Osteoblast (primary cell): ENCODE data around the gene CDK3. TPM values are rescaled to one million over a fixed set of nuclear protein-coding genes. Genes with fewer than 3 reads are reported as not detected.

Experiments
- DNase-seq: peaks from one replicate; pipeline ENCODE4 v3.0.0; 2011; ENCODE audit warnings: low spot score, mixed read lengths; ENCODE audit not compliant: insufficient read length; ENCODE audit errors: missing footprints
- H2AFZ ChIP-seq: 2 replicates; pipeline ENCODE4 v1.6.0; 2011; ENCODE audit warnings: mild to moderate bottlenecking, low read length
- H3K27ac ChIP-seq: 2 replicates; pipeline ENCODE4 v1.5.1; 2011; ENCODE audit warnings: mild to moderate bottlenecking, low read depth, low read length, moderate library complexity
- H3K27me3 ChIP-seq: 2 replicates; pipeline ENCODE4 v1.6.0; 2012; ENCODE audit warnings: mild to moderate bottlenecking, control low read depth, inconsistent platforms, low read length, moderate library complexity; ENCODE audit not compliant: insufficient read depth
- H3K36me3 ChIP-seq: 2 replicates; pipeline ENCODE4 v1.5.1; 2011; ENCODE audit warnings: mild to moderate bottlenecking, low read length, control low read depth, moderate library complexity; ENCODE audit not compliant: insufficient read depth
- H3K4me1 ChIP-seq: 2 replicates; pipeline ENCODE4 v1.5.1; 2011; ENCODE audit warnings: mild to moderate bottlenecking, low read length, control low read depth, moderate library complexity; ENCODE audit not compliant: insufficient read depth
- H3K4me2 ChIP-seq: 2 replicates; pipeline ENCODE4 v1.6.0; 2011; ENCODE audit warnings: mild to moderate bottlenecking, low read length; ENCODE audit not compliant: insufficient read depth
- H3K4me3 ChIP-seq: fragments of 200-600 bp; sonication (generic); 3 replicates; pipeline ENCODE4 v1.5.1; 2012; ENCODE audit warnings: mild to moderate bottlenecking, low read length, inconsistent platforms; ENCODE audit not compliant: insufficient read depth
- H3K79me2 ChIP-seq: 2 replicates; pipeline ENCODE4 v1.6.0; 2012; ENCODE audit warnings: mild to moderate bottlenecking, low read length, control low read depth, inconsistent platforms; ENCODE audit not compliant: insufficient read depth
- H3K9me3 ChIP-seq: 2 replicates; pipeline ENCODE4 v1.5.1; 2011; ENCODE audit warnings: low read depth, low read length, control low read depth
- H4K20me1 ChIP-seq: 2 replicates; pipeline ENCODE4 v1.6.0; 2012; ENCODE audit warnings: mild to moderate bottlenecking, low read length, control low read depth; ENCODE audit not compliant: insufficient read depth
- total RNA-seq: library from RNA; depleted of rRNA; stranded (reverse); fragments of >200 nt; gene quantifications from 2 replicates; pipeline ENCODE4 v1.2.3, GENCODE V29; 2012
- TF ChIP-seq, protein P1 (sequence below): IDR thresholded peaks from 2 replicates; pipeline ENCODE4 v1.5.1; 2011; ENCODE audit warnings: mild to moderate bottlenecking, low read depth, low read length, moderate library complexity; ENCODE audit errors: extremely low read depth

Gene CDK3
- total RNA-seq, 1 donor = 0.72 TPM

DNA sequence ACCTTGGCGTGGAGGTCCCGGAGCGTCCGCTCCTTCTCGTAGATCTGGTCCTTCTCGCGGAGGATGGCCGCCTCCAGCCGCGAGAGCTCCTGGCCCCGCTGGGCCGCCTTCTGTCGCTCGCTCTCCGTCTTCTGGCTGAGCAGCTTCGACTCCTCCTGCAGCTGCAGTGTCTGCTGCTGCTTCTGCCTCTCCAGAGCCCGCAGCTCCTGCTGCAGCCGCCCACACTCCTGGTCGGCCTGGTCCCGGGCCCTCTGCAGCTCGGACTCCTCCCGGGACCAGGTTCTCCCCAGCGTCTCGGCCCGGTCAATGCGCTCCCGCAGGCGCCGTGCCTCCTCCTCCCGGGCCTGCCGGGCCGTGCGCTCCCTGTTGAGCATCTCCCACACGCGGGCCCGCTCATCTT lies 7.6 kb downstream of the CDK3 start:
- peak; percentile 54 for DNase-seq

DNA sequence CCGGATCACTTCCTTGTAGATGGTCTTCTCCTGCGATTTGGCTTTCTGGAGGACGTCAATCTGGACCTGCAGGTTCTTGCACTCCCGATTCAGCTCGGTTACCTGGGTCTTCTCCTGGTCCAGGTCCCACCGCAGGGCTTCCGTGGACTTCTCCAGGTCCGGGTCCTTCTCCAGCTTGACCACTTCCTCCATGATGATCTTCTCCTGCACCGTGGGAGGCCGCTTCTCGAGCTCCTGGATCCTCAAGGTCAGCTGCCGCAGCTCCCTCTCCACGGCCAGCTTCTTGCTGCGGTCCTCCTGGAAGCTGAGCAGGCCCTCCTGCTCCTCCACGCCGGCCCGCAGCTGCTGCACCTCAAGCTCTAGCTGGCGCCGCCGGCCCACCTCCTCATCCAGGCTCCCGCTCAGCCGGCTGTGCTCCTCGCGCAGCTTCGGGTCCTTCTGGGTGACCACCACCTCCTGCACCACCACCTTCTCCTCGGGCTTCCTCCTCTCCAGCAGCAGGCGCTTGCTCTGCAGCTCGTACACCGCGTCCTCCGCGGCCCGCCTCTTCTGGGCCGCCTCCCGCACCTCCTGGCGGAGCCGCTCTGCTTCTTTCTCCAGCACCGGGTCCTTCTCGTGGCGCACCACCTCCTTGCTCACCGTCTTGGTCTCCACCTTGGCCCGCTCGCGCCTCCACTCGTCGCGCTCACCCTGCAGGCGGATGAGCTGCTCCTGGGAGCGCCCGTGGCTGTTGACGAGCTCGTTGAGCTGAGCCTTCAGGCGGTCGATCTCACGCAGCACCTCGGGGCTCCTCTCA lies 8.2 kb downstream of the CDK3 start:
- H3K4me3 ChIP-seq = no peak overlapping the region
- peak; percentile 73 for DNase-seq
- no peaks in the 10 kb centered on the region for H4K20me1 ChIP-seq
- no peaks in the 10 kb centered on the region for H3K9me3 ChIP-seq
- no peak overlapping the region for H3K4me2 ChIP-seq
- H2AFZ ChIP-seq = no peak overlapping the region
- no peaks in the 10 kb centered on the region for H3K27me3 ChIP-seq
- no peaks in the 10 kb centered on the region for H3K79me2 ChIP-seq
- TF ChIP-seq, protein P1, sequence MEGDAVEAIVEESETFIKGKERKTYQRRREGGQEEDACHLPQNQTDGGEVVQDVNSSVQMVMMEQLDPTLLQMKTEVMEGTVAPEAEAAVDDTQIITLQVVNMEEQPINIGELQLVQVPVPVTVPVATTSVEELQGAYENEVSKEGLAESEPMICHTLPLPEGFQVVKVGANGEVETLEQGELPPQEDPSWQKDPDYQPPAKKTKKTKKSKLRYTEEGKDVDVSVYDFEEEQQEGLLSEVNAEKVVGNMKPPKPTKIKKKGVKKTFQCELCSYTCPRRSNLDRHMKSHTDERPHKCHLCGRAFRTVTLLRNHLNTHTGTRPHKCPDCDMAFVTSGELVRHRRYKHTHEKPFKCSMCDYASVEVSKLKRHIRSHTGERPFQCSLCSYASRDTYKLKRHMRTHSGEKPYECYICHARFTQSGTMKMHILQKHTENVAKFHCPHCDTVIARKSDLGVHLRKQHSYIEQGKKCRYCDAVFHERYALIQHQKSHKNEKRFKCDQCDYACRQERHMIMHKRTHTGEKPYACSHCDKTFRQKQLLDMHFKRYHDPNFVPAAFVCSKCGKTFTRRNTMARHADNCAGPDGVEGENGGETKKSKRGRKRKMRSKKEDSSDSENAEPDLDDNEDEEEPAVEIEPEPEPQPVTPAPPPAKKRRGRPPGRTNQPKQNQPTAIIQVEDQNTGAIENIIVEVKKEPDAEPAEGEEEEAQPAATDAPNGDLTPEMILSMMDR = no peak
- no peak overlapping the region for H3K27ac ChIP-seq
- H3K36me3 ChIP-seq = no peaks in the 10 kb centered on the region
- no peaks in the 10 kb centered on the region for H3K4me1 ChIP-seq

More for the DNA sequence above, 7.6 kb downstream of the CDK3 start:
- no peak overlapping the region for H3K27ac ChIP-seq
- TF ChIP-seq, protein P1 = no peak
- no peaks in the 10 kb centered on the region for H3K27me3 ChIP-seq
- no peak overlapping the region for H2AFZ ChIP-seq
- H3K9me3 ChIP-seq = no peaks in the 10 kb centered on the region
- no peak overlapping the region for H3K4me2 ChIP-seq
- H3K79me2 ChIP-seq = no peaks in the 10 kb centered on the region
- H4K20me1 ChIP-seq = no peaks in the 10 kb centered on the region
- no peaks in the 10 kb centered on the region for H3K4me1 ChIP-seq
- H3K4me3 ChIP-seq = no peak overlapping the region
- no peaks in the 10 kb centered on the region for H3K36me3 ChIP-seq

GRCh38 chr17:76009447-76009846 lies 8.8 kb downstream of the CDK3 start:
- Histone ChIP-seq H3K4me3 (no peak overlapping the region), H3K27ac (no peak overlapping the region)

More at GRCh38 chr17:76009447-76009846, 8.8 kb downstream of the CDK3 start:
- Histone ChIP-seq H3K36me3 (no peaks in the 10 kb centered on the region), H3K4me2 (no peak overlapping the region), H3K4me1 (no peaks in the 10 kb centered on the region), H3K79me2 (no peaks in the 10 kb centered on the region), H3K27me3 (no peaks in the 10 kb centered on the region), H4K20me1 (no peaks in the 10 kb centered on the region), H2AFZ (no peak overlapping the region), H3K9me3 (no peaks in the 10 kb centered on the region)
- TF ChIP-seq, protein P1 = no peak
- peak; percentile 55 for DNase-seq
